Glomerular endothelial cell (primary cell): Measurements from ENCODE around the gene MBD6. TPM values are rescaled to one million over a fixed set of nuclear protein-coding genes. Genes with fewer than 3 reads are reported as not detected.
"Not testable (repeated sequence)": the region's sequence is repeated elsewhere in the genome, so short reads cannot be mapped to it uniquely, and the experiment has no call there.

Experiments
- DNase-seq: peaks from one replicate; pipeline ENCODE4 v3.0.0-alpha.2; 2011; ENCODE audit warnings: low read depth, low spot score; ENCODE audit errors: extremely low read depth
- total RNA-seq: library from RNA; depleted of rRNA; stranded (reverse); fragments of >200 nt; gene quantifications from 2 replicates; pipeline ENCODE4 v1.2.3, GENCODE V29; 2015

The MBD6 gene
- total RNA-seq, 1 donor from 2014 or later, result 28.4 TPM

DNA sequence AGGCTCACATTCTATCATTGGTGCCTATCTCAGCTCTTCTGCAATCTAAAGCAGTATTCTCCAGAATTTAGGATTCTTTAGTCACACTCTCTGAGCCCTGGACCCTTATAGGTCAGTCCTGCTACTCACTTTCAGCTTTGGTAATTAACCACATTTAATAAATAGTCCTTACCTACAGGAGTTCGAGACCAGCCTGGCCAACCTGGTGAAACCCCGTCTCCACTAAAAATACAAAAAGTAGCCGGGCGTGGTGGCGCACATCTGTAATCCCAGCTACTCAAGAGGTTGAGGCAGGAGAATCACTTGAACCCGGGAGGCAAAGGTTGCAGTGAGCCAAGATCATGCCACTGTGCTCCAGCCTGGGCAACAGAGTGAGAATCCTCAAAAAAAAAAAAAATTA, 8.9 kb upstream of the MBD6 start:
- not testable (repeated sequence) for DNase-seq

DNA sequence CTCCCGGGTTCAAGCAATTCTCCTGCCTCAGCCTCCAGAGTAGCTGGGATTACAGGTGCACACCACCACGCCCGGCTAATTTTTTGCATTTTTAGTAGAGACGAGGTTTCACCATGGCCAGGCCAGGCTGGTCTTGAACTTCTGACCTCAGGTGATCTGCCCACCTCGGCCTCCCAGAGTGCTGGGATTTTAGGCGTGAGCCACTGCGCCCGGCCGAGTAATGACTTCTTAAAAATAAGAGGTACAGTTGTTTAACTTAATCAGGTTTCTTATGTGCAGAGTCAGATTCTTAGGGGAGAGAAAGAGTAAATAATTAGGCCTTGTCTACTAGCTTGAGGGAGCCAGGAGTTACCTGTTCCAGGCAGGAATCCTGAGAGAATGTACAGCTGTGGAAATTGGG, 8.4 kb upstream of the MBD6 start:
- DNase-seq, result not testable (repeated sequence)

GRCh38 chr12:57514720-57515407, 7.8 kb upstream of the MBD6 start:
- DNase-seq, result no peak

- no peak for DNase-seq
These were observed 7.2 kb upstream of the MBD6 start for GRCh38 chr12:57515408-57515933.

GRCh38 chr12:57515934-57516541, 6.6 kb upstream of the MBD6 start:
- DNase-seq, result no peak

- no peak for DNase-seq
These were observed 5.9 kb upstream of the MBD6 start for GRCh38 chr12:57516617-57517153.

DNA sequence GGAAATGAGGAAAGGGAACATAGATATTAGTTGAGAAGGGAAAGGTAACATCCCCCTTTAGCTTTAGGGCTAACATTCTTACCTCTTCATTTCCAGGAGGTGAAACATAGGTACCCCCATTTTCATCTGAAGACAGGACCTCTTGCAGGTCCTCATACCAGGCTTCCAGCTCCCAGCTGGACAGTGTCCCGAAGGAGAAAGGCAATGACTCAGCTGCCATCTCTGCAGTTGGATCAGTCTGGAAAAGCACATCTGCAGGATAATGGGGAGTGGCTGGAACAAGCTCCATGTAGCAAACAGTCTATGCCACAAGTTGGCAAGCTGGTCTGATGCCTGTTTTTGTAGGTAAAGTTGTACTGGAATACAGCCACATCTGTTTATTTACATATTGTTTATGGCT, 5.4 kb upstream of the MBD6 start:
- DNase-seq, result no peak

DNA sequence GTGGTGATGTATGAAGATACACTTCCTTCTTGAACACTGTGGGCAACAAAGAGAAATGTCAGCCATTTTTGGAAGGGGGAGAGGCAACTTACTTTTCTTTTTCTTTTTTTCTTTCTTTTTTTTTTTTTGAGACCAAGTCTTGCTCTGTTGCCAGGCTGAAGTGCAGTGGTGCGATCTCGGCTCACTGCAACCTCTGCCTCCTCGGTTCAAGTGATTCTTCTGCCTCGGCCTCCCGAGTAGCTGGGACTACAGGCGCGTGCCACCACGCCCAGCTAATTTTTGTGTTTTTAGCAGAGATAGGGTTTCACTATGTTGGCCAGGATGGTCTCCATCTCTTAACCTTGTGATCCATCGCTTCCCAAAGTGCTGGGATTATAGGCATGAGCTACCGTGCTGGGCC, 4.9 kb upstream of the MBD6 start:
- DNase-seq, result not testable (repeated sequence)

- no peak for DNase-seq
These were observed 4.3 kb upstream of the MBD6 start for GRCh38 chr12:57518176-57518919.

- no peak for DNase-seq
These were observed 3.5 kb upstream of the MBD6 start for GRCh38 chr12:57518920-57519795.

- no peak for DNase-seq
These were observed 2.9 kb upstream of the MBD6 start for GRCh38 chr12:57519796-57520052.

DNA sequence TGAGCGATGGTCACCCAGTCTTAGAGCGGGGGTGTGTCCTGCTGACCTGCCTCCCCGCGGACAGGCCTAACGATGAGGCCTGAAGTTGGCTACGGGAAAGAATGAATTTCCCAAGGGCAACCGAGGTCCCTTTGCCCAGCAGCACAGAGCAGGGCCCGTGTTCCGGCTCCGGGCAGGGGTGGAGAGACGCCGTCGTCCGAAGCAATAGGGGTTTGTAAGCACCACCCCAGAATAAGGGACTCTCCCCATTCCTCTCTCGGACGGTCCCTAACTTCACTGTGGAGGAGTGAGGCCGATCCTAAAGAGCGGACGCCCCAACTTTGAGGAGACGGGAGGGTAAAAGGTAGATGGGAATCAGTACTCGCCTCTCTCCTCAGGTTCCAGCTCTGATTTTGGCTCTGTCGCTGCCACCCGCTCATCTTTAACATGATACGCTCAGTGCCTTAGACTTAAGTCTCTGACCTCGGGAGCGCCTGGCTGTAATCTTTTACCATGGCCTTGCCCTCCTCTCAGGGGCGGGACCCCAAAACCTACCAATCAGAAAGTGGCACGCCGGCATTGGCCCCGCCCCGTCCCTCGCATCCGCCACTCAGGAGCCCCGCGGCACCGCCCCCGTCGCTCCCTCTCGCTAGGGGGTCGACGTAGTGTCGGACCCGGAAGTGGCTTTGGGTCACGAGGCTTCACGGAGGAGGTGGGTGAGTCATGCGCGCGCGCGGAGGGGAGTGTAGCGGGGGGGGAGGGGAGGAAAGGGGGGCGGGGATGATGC, 2.4 kb upstream of the MBD6 start, which contains the start of gene DDIT3:
Gene DDIT3 (minus strand): TSS at position 462 of the 766 bp plus-strand sequence. CDS start 3,108 bp downstream, outside the sequence.
- peak; percentile 78 for DNase-seq

DNA sequence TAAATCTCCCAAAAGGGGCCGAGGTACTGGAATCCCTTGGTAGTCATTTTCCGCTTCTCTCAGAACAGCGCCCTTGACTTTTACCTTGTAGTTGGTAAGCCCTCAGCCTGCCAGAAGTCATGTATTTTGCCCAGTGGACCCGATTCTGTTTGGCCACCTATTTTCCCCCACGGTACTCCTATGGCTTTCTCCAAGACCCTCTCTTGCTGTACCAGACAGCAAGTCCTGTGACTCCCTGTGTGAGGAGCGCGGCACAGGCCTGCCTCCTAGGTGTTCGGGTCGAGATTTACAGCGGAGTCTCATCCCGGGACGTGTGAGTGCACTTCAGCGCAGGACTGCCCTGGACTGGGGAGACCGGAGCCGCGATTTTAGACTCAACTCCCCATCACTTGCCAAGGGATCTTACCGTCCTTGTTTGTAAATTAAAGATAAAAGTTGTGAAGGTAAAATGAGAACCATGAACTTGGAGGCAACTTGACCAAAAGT, 1.1 kb upstream of the MBD6 start:
- DNase-seq, result no peak

- DNase-seq, result no peak
These were observed 472 bp downstream of the MBD6 start for GRCh38 chr12:57522887-57523705.

- DNase-seq, result no peak
These were observed 1.3 kb downstream of the MBD6 start for GRCh38 chr12:57523706-57524614.

- no peak for DNase-seq
These were observed 2.4 kb downstream of the MBD6 start for GRCh38 chr12:57524814-57525614.
